Esophagus squamous epithelium (tissue), 4 donors: ENCODE measurements around the gene NGB.

Experiments
- POLR2A ChIP-seq, 4 donors: fragments of 450-650 bp; IDR thresholded peaks; one replicate each; pipeline ENCODE4 v1.6.1; 2017; ENCODE audit warnings: antibody characterized with exemption in 4 of 4, mild to moderate bottlenecking in 4 of 4, moderate library complexity in 3 of 4
- TF ChIP-seq, protein P1 (sequence below), 6 experiments: fragments of 450-650 bp in 4 of 6; fragments of 200-600 bp in 2 of 6; sonication (generic) in 2 of 6; IDR thresholded peaks; one replicate each; pipeline ENCODE4 v1.5.1; 2016 to 2019; ENCODE audit warnings: antibody characterized with exemption in 6 of 6, mild to moderate bottlenecking in 4 of 6, moderate library complexity in 4 of 6

DNA sequence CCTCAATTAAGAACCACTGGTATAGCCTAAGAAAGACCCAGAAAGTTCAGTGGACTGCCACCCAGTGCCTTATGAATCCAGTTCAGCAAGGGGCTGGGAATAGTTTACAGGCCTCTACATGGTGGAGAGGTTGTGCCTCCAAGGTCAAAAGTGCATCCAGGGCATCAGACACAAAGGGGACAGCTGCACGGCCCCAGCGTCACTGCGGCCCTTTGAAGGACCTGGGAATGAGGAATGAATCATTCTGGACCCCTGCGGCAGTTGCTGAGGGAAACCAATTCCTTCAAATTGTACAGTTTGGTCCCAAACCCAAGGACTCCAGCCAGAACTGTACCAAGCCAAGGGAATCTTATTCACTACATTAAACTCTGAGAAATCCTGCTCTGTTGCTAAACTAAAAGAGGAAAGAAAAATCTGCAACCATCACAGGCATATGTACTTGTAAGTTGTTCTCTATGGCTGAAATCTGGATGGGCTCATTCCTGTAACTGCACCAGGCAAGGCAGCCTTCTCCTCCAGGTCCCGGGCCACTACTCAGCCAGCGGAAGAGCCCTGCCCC, 10.9 kb upstream of the NGB start:
- TF ChIP-seq, protein P1, sequence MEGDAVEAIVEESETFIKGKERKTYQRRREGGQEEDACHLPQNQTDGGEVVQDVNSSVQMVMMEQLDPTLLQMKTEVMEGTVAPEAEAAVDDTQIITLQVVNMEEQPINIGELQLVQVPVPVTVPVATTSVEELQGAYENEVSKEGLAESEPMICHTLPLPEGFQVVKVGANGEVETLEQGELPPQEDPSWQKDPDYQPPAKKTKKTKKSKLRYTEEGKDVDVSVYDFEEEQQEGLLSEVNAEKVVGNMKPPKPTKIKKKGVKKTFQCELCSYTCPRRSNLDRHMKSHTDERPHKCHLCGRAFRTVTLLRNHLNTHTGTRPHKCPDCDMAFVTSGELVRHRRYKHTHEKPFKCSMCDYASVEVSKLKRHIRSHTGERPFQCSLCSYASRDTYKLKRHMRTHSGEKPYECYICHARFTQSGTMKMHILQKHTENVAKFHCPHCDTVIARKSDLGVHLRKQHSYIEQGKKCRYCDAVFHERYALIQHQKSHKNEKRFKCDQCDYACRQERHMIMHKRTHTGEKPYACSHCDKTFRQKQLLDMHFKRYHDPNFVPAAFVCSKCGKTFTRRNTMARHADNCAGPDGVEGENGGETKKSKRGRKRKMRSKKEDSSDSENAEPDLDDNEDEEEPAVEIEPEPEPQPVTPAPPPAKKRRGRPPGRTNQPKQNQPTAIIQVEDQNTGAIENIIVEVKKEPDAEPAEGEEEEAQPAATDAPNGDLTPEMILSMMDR (IDR thresholded peaks at IDR 0.05) = no peak
- TF ChIP-seq POLR2A (IDR thresholded peaks at IDR 0.05) = no peak
